ENCODE results near the gene EVC.

GRCh38 chr4:5753766-5754528 is 42.9 kb downstream of the EVC start:
- TF ChIP-seq, protein P1, sequence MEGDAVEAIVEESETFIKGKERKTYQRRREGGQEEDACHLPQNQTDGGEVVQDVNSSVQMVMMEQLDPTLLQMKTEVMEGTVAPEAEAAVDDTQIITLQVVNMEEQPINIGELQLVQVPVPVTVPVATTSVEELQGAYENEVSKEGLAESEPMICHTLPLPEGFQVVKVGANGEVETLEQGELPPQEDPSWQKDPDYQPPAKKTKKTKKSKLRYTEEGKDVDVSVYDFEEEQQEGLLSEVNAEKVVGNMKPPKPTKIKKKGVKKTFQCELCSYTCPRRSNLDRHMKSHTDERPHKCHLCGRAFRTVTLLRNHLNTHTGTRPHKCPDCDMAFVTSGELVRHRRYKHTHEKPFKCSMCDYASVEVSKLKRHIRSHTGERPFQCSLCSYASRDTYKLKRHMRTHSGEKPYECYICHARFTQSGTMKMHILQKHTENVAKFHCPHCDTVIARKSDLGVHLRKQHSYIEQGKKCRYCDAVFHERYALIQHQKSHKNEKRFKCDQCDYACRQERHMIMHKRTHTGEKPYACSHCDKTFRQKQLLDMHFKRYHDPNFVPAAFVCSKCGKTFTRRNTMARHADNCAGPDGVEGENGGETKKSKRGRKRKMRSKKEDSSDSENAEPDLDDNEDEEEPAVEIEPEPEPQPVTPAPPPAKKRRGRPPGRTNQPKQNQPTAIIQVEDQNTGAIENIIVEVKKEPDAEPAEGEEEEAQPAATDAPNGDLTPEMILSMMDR (IDR thresholded peaks at IDR 0.05), result no peak
- TF ChIP-seq POLR2A (IDR thresholded peaks at IDR 0.05), result no peak

Data from lower leg skin (tissue), 3 donors.